Pancreas (tissue), 10 donors: Measurements from ENCODE around the gene NBEA. TPM values are rescaled to one million over a fixed set of nuclear protein-coding genes. Genes with fewer than 3 reads are reported as not detected.

Experiments used
- ATAC-seq, 4 donors: fragments of 200-7000 bp; cut with Tn5 transposase; one replicate each; pipeline versions ENCODE4 v1.8.0 to v1.9.1; 2020; ENCODE audit warnings: mild to moderate bottlenecking in 4 of 4, moderate library complexity in 4 of 4
- DNase-seq, 6 donors: peaks; one replicate each; pipeline ENCODE4 v3.0.0-alpha.2; 2020
- FAIRE-seq: peaks from 2 replicates; lab custom pipeline; 2012; peaks lifted over from hg19 to GRCh38; lab: Jason Lieb, UNC
- H3K27ac ChIP-seq, 4 donors: fragments of 200-600 bp; sonication (generic); 1 replicate in 3 of 4; 2 replicates in 1 of 4; pipeline versions ENCODE4 v1.5.0 to v1.8.0; 2020
- H3K27me3 ChIP-seq, 4 donors: fragments of 200-600 bp; one replicate each; pipeline ENCODE4 v1.8.0; 2021
- H3K36me3 ChIP-seq, 3 donors: fragments of 200-600 bp; sonication (generic) in 1 of 3; one replicate each; pipeline versions ENCODE4 v1.5.0 to v1.8.0; 2020 to 2021
- H3K4me1 ChIP-seq, 3 donors: fragments of 200-600 bp; one replicate each; pipeline ENCODE4 v1.8.0; 2021
- H3K4me3 ChIP-seq, 4 donors: fragments of 200-600 bp; sonication (generic) in 2 of 4; one replicate each; pipeline versions ENCODE4 v1.5.0 to v1.8.0; 2020 to 2021
- H3K9me3 ChIP-seq, 4 donors: fragments of 200-600 bp; one replicate each; pipeline ENCODE4 v1.8.0; 2021
- WGBS, 2 donors: extraction: QIAGEN DNeasy Blood & Tissue Kit; methylation state at CpG; one replicate each; pipeline ENCODE4 v1.1.7; 2013; 5-methylcytosine and 5-hydroxymethylcytosine counted together
- intact Hi-C, 3 donors: fragments of 100-400 bp; cut with DNase I; formaldehyde crosslinking; loops; one replicate each; pipeline versions ENCODE4 v1.11.1 to v1.14.2; 2022
- polyA plus RNA-seq, 2 donors: library from polyadenylated mRNA; stranded (reverse); fragments of 200-250 nt; gene quantifications; one replicate each; pipeline ENCODE4 v1.2.3, GENCODE V29; 2013
- total RNA-seq, 6 donors: library from RNA; stranded (reverse); fragmentation: NEBNext Ultra II Directional in 4 of 6; extraction: Animal tissue kit (Norgen Biotek cat#: 25700) in 4 of 6; gene quantifications; one replicate each; pipeline versions ENCODE4 v1.2.1 to v1.2.4, GENCODE V29; 2021 to 2023
- TF ChIP-seq, protein P1 (sequence below), 4 donors: fragments of 200-600 bp; sonication (generic) in 3 of 4; IDR thresholded peaks; one replicate each; pipeline versions ENCODE4 v1.5.0 to v1.8.0; 2021; ENCODE audit warnings: antibody characterized with exemption in 4 of 4
- donor health status: healthy with polysubstance abuse.
- donor health status: DM: no; HTN: no; CAD: no; lungs with moderate emphysema.
- donor health status: DM: no; HTN: no; CAD: no.
- donor health status: control.
- donor health status: control.
- donor health status: Bipolar disorder and iron deficiency.
- donor health status: DM: yes; HTN: yes; CAD: no.
- donor health status: DM: no; HTN: no; CAD: no.
- donor health status: DM: no; HTN: no; CAD: no.
- donor health status: DM: yes; HTN: yes; CAD: no.

The NBEA gene
- total and polyA plus RNA-seq, 8 donors, result 2.4 to 10.4 (median 4.8) TPM

DNA sequence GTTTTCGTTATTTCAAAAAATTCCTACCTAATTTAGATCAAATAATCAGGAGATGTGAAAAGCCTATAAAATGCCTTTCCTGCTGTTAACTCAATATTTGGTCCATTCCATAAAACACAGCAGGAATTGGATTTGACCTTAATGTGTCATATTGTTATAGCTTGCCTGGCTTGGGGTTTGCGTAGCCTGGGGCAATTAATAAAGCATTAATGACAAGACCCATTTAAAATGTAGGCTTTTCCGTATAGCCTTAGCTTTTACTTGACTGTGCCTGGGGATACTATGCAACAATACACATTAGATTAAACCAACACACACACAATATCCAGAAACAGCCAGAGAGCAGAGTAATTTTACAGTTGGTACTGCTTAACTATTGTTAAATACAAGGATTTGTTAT, 651.6 kb downstream of the NBEA start:
- 93 to 96% methylated on average over 3 of the region's 3 CpGs for WGBS, 2 donors
- no peaks in the 10 kb centered on the region for H3K36me3 ChIP-seq
- no peaks in the 10 kb centered on the region for H3K9me3 ChIP-seq
- no peak overlapping the region for H3K4me3 ChIP-seq
- no peak for ATAC-seq
- TF ChIP-seq, protein P1, sequence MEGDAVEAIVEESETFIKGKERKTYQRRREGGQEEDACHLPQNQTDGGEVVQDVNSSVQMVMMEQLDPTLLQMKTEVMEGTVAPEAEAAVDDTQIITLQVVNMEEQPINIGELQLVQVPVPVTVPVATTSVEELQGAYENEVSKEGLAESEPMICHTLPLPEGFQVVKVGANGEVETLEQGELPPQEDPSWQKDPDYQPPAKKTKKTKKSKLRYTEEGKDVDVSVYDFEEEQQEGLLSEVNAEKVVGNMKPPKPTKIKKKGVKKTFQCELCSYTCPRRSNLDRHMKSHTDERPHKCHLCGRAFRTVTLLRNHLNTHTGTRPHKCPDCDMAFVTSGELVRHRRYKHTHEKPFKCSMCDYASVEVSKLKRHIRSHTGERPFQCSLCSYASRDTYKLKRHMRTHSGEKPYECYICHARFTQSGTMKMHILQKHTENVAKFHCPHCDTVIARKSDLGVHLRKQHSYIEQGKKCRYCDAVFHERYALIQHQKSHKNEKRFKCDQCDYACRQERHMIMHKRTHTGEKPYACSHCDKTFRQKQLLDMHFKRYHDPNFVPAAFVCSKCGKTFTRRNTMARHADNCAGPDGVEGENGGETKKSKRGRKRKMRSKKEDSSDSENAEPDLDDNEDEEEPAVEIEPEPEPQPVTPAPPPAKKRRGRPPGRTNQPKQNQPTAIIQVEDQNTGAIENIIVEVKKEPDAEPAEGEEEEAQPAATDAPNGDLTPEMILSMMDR (IDR thresholded peaks at IDR 0.05), result no peak
- DNase-seq, result no peak
- H3K27ac ChIP-seq, result no peak overlapping the region
- intact Hi-C loops, result no loop called here
- no peaks in the 10 kb centered on the region for H3K4me1 ChIP-seq
- no peak for FAIRE-seq
- H3K27me3 ChIP-seq, result no peaks in the 10 kb centered on the region

DNA sequence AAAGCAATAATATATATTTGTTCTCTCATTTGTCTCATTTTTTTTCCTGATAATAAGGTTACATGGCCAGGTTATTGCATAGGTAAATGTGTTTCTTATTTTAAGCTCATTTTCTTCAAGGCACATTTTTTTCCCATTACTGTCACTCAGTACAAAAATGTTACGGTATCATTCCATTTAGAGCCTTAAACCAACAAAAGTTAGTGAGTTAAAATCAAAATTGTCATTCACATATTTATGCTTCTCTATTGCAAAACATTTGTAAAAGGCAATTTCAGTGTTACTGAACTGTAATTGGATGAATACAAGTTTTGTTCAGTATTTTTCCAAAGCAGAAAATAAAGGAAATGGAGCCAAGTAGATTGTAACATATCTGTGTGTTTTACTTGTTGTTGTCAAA, 652.0 kb downstream of the NBEA start:
- ATAC-seq (no peak), FAIRE-seq (no peak), DNase-seq (no peak)
- H3K9me3 ChIP-seq, result no peaks in the 10 kb centered on the region
- no peaks in the 10 kb centered on the region for H3K36me3 ChIP-seq
- TF ChIP-seq, protein P1 (IDR thresholded peaks at IDR 0.05), result no peak
- H3K27me3 ChIP-seq, result no peaks in the 10 kb centered on the region
- no peak overlapping the region for H3K4me3 ChIP-seq
- H3K27ac ChIP-seq, result no peak overlapping the region
- H3K4me1 ChIP-seq, result no peaks in the 10 kb centered on the region
- intact Hi-C loops, result no loop called here
- WGBS, 2 donors, result 89 to 94% methylated on average over 1 of the region's 1 CpG

- TF ChIP-seq, protein P1 (IDR thresholded peaks at IDR 0.05), result no peak
- Histone ChIP-seq H3K27me3 (no peaks in the 10 kb centered on the region), H3K36me3 (no peaks in the 10 kb centered on the region), H3K4me1 (no peaks in the 10 kb centered on the region), H3K9me3 (no peaks in the 10 kb centered on the region), H3K27ac (no peak overlapping the region), H3K4me3 (no peak overlapping the region)
- DNase-seq, result no peak
- no peak for ATAC-seq
- intact Hi-C loops, result no loop called here
- FAIRE-seq, result no peak
Observed at GRCh38 chr13:35595181-35595580, 653.1 kb downstream of the NBEA start.

DNA sequence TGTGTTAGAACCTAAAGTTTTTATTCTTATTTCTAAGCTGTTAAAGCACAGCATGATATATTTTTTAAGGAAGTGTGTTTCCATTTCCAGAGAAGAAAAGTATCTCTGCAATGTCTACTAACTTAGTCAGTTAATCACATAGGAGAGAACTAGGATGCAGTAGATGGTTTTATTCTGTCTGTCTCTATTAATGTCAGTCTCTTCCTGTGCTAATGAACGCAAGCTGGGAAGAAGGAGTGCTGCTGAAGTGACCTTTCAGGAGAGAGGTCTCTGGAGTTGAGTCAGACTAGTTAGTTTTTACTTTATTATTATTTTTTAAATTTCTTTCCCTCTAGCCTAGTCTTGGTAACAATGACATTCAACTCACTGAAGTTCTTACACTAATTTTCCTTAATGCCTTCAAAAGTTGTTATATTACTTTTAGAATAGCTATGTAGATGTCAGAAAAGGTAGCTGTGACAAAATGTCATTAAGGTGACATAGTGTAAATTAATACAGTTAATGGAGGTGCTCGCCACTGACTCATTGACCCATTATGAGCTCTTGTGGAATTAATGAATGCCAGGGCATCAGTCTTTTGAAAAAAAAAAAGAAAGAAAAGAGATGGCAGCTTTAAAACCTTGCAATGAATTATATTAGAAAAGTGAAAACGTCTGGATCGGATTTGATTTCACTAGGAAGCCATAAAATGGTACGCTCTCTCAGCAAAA, 654.4 kb downstream of the NBEA start:
- Histone ChIP-seq H3K27ac (no peak overlapping the region), H3K9me3 (no peaks in the 10 kb centered on the region), H3K27me3 (no peaks in the 10 kb centered on the region), H3K4me3 (no peak overlapping the region), H3K36me3 (no peaks in the 10 kb centered on the region), H3K4me1 (no peaks in the 10 kb centered on the region)
- FAIRE-seq (no peak), ATAC-seq (no peak), DNase-seq (no peak)
- WGBS, 2 donors, result 90 to 91% methylated on average over 5 of the region's 5 CpGs
- intact Hi-C loops, result no loop called here
- TF ChIP-seq, protein P1 (IDR thresholded peaks at IDR 0.05), result no peak

DNA sequence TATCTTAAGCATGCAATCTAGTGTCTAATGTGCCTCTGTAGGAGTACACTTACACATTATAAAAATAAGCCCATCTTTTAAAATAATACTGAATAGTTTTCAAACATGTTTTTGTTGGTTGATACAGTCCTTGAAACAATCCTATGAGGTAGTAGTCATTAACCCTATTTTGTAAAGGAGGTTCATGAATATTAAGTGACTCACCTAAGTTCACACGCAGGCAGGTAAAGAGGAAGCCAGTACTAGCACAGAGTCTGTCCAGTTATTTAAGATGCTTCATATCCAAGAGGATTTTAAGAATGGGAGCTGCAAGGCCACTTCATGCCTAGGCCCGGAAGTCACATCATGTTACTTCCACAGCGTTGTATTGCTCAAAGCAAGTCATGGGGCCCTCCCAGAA, 655.4 kb downstream of the NBEA start:
- no peaks in the 10 kb centered on the region for H3K4me1 ChIP-seq
- 93 to 94% methylated on average over 3 of the region's 3 CpGs for WGBS, 2 donors
- H3K4me3 ChIP-seq, result no peak overlapping the region
- intact Hi-C loops, result no loop called here
- no peak for DNase-seq
- no peak for FAIRE-seq
- no peak overlapping the region for H3K27ac ChIP-seq
- H3K9me3 ChIP-seq, result no peaks in the 10 kb centered on the region
- ATAC-seq, result no peak
- TF ChIP-seq, protein P1 (IDR thresholded peaks at IDR 0.05), result no peak
- H3K36me3 ChIP-seq, result no peaks in the 10 kb centered on the region
- H3K27me3 ChIP-seq, result no peaks in the 10 kb centered on the region
